ENCODE results near the gene OR7G1.

DNA sequence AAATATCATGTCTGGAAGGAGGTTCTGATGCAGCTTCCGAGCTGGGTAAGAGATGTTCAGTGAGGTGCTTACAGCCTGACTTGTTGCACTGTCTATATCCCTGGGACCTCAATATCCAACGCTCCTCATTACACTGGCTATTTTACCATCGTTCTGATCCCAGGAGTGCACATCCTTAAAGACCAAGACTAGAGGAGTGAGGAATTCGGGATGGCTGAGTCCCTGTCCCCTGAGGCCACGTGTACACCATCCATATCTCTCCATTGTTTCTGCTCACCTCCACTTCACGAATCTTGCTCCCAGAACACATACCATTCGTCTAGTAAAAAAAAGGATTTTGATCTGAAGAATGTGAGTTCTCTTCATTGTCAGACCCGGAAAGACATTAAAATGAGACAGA is 8.2 kb downstream of the OR7G1 start, which contains the start of gene OR7G2:
- TF ChIP-seq CTCF (IDR thresholded peaks at IDR 0.05) = no peak
- TF ChIP-seq POLR2A (IDR thresholded peaks at IDR 0.05) = no peak
- TF ChIP-seq EP300 (IDR thresholded peaks at IDR 0.05) = no peak
